Measurements from ENCODE around the gene PRKCA. TPM values are rescaled to one million over a fixed set of nuclear protein-coding genes. Genes with fewer than 3 reads are reported as not detected.

The PRKCA gene
- total and polyA plus RNA-seq, 10 of the 15 experiments (the other 5 are each of a cell fraction or from before 2014, with no cell fraction given): 0.11 to 14.6 (median 0.72) TPM

DNA sequence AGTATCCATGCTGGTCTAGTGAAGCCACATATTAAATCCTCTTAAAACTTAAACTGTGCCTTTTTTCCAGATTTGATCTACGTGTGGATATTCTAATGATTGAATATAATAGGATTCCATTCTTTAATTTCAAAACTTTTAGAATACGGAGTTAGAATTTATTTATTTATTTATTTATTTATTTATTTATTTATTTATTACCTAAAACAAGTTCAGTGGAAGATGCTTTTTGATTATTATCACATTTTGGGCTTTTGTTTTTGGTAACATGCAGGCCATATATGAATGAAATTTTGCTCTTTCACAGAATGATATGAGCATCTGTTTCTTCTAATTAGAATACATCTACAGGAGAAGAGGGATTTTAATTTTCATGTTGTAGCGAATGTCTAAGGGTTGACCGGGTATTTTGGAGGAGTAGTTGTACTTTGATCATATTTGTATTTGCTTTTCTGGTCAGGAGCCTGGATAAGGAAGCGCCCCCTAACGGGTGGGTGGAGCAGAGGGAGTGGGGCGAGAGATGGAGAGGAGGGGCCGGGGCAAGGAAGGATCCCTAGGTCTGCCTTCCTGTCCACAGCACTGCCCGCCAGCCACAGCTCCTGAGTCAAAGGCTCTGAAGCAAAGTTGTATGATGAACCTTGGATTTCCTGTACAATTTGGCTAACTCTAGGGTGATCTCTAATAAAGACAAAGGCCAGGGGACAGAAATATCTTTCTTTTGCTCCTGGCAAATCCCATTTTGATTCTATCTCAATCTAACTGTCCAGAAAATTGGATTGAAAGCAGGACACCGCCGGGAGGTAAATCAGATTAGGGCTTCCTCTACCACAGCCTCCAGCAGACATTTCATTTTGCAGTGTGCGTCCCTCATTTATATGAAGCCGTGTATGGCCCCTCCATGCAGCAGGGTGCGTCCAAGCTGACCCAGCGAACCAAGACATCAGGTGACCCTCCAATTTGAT is 149.1 kb downstream of the PRKCA start:
- no peaks in the 10 kb centered on the region; the same call in 2 of the 3 replicates for H3K9me3 ChIP-seq (replicated peaks; ENCODE audit: control insufficient read depth, insufficient read depth, low read length)
- DNase-seq (ENCODE audit: low read depth, low spot score) (no peak), ATAC-seq (no peak), FAIRE-seq (no peak)
- H3K4me3 ChIP-seq: no peak overlapping the region
- no peak overlapping the region for H3K4me2 ChIP-seq (ENCODE audit: control insufficient read depth, insufficient read depth)
- SMC1A ChIA-PET (ENCODE audit: uncharacterized antibody, unreplicated experiment): interaction anchor here (0.5 kb wide), 1 partner anchor 914 kb away, joined by 4 read pairs; no protein-coding TSS in a partner anchor
- intact Hi-C loops (cut with micrococcal nuclease; ENCODE audit: unreplicated experiment): no loop called here
- no peak overlapping the region for H3K27ac ChIP-seq (ENCODE audit: control insufficient read depth, insufficient read depth)
- H3K79me2 ChIP-seq (ENCODE audit: control insufficient read depth, insufficient read depth, low read length): no peaks in the 10 kb centered on the region
- BruUV-seq (replicated peaks): no TSS peak
- TF ChIP-seq, protein P1, sequence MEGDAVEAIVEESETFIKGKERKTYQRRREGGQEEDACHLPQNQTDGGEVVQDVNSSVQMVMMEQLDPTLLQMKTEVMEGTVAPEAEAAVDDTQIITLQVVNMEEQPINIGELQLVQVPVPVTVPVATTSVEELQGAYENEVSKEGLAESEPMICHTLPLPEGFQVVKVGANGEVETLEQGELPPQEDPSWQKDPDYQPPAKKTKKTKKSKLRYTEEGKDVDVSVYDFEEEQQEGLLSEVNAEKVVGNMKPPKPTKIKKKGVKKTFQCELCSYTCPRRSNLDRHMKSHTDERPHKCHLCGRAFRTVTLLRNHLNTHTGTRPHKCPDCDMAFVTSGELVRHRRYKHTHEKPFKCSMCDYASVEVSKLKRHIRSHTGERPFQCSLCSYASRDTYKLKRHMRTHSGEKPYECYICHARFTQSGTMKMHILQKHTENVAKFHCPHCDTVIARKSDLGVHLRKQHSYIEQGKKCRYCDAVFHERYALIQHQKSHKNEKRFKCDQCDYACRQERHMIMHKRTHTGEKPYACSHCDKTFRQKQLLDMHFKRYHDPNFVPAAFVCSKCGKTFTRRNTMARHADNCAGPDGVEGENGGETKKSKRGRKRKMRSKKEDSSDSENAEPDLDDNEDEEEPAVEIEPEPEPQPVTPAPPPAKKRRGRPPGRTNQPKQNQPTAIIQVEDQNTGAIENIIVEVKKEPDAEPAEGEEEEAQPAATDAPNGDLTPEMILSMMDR (IDR thresholded peaks at IDR 0.05 in 2 of 3, conservative IDR thresholded peaks at IDR 0.05 in 1 of 3; ENCODE audit: control insufficient read depth in 2 of 3, extremely low read depth in 1 of 3, insufficient read depth in 1 of 3, low read depth in 3 of 3, low read length in 3 of 3): 0 out of 6 replicates have a peak, but pooled peaks of 1 of the 3 experiments have one; percentile 13
- TF ChIP-seq, protein P2, sequence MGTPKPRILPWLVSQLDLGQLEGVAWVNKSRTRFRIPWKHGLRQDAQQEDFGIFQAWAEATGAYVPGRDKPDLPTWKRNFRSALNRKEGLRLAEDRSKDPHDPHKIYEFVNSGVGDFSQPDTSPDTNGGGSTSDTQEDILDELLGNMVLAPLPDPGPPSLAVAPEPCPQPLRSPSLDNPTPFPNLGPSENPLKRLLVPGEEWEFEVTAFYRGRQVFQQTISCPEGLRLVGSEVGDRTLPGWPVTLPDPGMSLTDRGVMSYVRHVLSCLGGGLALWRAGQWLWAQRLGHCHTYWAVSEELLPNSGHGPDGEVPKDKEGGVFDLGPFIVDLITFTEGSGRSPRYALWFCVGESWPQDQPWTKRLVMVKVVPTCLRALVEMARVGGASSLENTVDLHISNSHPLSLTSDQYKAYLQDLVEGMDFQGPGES (IDR thresholded peaks at IDR 0.05): no peak
- TF ChIP-seq HDAC2 (IDR thresholded peaks at IDR 0.05) (no peak), HCFC1 (IDR thresholded peaks at IDR 0.05; ENCODE audit: low read length) (no peak), ZNF217 (IDR thresholded peaks at IDR 0.05) (no peak)
- TF ChIP-seq, protein P3, sequence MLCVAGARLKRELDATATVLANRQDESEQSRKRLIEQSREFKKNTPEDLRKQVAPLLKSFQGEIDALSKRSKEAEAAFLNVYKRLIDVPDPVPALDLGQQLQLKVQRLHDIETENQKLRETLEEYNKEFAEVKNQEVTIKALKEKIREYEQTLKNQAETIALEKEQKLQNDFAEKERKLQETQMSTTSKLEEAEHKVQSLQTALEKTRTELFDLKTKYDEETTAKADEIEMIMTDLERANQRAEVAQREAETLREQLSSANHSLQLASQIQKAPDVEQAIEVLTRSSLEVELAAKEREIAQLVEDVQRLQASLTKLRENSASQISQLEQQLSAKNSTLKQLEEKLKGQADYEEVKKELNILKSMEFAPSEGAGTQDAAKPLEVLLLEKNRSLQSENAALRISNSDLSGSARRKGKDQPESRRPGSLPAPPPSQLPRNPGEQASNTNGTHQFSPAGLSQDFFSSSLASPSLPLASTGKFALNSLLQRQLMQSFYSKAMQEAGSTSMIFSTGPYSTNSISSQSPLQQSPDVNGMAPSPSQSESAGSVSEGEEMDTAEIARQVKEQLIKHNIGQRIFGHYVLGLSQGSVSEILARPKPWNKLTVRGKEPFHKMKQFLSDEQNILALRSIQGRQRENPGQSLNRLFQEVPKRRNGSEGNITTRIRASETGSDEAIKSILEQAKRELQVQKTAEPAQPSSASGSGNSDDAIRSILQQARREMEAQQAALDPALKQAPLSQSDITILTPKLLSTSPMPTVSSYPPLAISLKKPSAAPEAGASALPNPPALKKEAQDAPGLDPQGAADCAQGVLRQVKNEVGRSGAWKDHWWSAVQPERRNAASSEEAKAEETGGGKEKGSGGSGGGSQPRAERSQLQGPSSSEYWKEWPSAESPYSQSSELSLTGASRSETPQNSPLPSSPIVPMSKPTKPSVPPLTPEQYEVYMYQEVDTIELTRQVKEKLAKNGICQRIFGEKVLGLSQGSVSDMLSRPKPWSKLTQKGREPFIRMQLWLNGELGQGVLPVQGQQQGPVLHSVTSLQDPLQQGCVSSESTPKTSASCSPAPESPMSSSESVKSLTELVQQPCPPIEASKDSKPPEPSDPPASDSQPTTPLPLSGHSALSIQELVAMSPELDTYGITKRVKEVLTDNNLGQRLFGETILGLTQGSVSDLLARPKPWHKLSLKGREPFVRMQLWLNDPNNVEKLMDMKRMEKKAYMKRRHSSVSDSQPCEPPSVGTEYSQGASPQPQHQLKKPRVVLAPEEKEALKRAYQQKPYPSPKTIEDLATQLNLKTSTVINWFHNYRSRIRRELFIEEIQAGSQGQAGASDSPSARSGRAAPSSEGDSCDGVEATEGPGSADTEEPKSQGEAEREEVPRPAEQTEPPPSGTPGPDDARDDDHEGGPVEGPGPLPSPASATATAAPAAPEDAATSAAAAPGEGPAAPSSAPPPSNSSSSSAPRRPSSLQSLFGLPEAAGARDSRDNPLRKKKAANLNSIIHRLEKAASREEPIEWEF (IDR thresholded peaks at IDR 0.05; ENCODE audit: insufficient replicate concordance, low read depth, low read length): no peak
- WGBS (ENCODE audit: insufficient coverage, insufficient replicate concordance, low lambda C conversion rate, missing lambda C conversion rate): 41% methylated on average over 15 of the region's 15 CpGs
- RAD21 ChIA-PET (ENCODE audit: unreplicated experiment): no interaction called here
- CTCF ChIA-PET: no interaction called here
- no peaks in the 10 kb centered on the region for H3K36me3 ChIP-seq (ENCODE audit: control insufficient read depth in 2 of 2, insufficient read depth in 2 of 2, low read length in 1 of 2)
- no peak overlapping the region for H3K9ac ChIP-seq (ENCODE audit: control insufficient read depth, insufficient read depth, low read length)
- H2AFZ ChIP-seq (ENCODE audit: control insufficient read depth, low read depth, low read length): no peak overlapping the region
- POLR2A ChIA-PET: interaction anchor here (0.7 kb wide), 1 partner anchor 10 kb away, joined by 3 read pairs; no protein-coding TSS in a partner anchor
- no peaks in the 10 kb centered on the region for H4K20me1 ChIP-seq (ENCODE audit: control insufficient read depth, insufficient read depth)
- in situ Hi-C loops (cut with MboI): no loop called here
- no peaks in the 10 kb centered on the region for H3K27me3 ChIP-seq (replicated peaks in 1 of 2; ENCODE audit: control insufficient read depth in 2 of 2, insufficient read depth in 2 of 2, low read length in 1 of 2)
- H3K4me1 ChIP-seq (ENCODE audit: control insufficient read depth, insufficient read depth, low read length): no peaks in the 10 kb centered on the region

Data from GM12878 (cell line).